NB4 (cell line): ENCODE results near the gene SLC39A6.
"Not testable (repeated sequence)": the region's sequence is repeated elsewhere in the genome, so short reads cannot be mapped to it uniquely, and the experiment has no call there.

Source experiments
- DNase-seq: peaks from one replicate; pipeline ENCODE4 v3.0.0; 2010; ENCODE audit warnings: low read depth
- H3K4me3 ChIP-seq: one replicate; pipeline ENCODE4 v1.5.1; 2011; ENCODE audit warnings: mild to moderate bottlenecking, low read depth, low read length, moderate library complexity
- MYC ChIP-seq: IDR thresholded peaks from 2 replicates; pipeline ENCODE4 v1.6.1; 2011; ENCODE audit warnings: low read depth, low read length
- POLR2A ChIP-seq: IDR thresholded peaks from 2 replicates; pipeline ENCODE4 v1.6.1; 2011; ENCODE audit warnings: mild to moderate bottlenecking; ENCODE audit not compliant: insufficient read length; ENCODE audit errors: extremely low read depth
- TF ChIP-seq, protein P1 (sequence below): IDR thresholded peaks from 2 replicates; pipeline ENCODE4 v1.6.1; 2011; ENCODE audit warnings: low read depth, low read length
- TF ChIP-seq, protein P2 (sequence below): IDR thresholded peaks from one replicate; pipeline ENCODE4 v1.5.1; 2012; ENCODE audit warnings: low read depth, low read length

Gene SLC39A6

DNA sequence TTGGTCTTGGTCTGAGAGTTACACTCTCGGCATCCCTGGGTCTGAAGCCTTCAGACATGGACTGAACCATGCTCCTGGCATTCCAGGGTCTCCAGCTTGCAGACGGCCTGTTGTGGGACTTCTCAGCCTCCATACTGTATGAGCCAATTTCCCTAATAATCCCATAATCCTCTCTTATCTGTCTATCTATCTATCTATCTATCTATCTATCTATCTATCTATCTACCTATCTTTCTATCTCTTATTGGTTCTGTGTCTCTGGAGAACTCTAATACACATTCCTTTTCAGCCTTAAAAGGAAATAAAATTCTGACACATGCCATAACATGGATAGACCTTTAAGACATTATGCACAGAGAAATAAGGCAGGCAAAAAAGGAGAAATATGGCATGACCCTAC lies 24.4 kb downstream of the SLC39A6 start:
- TF ChIP-seq MYC (no peak), POLR2A (no peak)
- TF ChIP-seq, protein P1, sequence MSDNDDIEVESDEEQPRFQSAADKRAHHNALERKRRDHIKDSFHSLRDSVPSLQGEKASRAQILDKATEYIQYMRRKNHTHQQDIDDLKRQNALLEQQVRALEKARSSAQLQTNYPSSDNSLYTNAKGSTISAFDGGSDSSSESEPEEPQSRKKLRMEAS, result no peak
- TF ChIP-seq, protein P2, sequence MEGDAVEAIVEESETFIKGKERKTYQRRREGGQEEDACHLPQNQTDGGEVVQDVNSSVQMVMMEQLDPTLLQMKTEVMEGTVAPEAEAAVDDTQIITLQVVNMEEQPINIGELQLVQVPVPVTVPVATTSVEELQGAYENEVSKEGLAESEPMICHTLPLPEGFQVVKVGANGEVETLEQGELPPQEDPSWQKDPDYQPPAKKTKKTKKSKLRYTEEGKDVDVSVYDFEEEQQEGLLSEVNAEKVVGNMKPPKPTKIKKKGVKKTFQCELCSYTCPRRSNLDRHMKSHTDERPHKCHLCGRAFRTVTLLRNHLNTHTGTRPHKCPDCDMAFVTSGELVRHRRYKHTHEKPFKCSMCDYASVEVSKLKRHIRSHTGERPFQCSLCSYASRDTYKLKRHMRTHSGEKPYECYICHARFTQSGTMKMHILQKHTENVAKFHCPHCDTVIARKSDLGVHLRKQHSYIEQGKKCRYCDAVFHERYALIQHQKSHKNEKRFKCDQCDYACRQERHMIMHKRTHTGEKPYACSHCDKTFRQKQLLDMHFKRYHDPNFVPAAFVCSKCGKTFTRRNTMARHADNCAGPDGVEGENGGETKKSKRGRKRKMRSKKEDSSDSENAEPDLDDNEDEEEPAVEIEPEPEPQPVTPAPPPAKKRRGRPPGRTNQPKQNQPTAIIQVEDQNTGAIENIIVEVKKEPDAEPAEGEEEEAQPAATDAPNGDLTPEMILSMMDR, result no peak
- H3K4me3 ChIP-seq, result no peak overlapping the region
- DNase-seq, result no peak

DNA sequence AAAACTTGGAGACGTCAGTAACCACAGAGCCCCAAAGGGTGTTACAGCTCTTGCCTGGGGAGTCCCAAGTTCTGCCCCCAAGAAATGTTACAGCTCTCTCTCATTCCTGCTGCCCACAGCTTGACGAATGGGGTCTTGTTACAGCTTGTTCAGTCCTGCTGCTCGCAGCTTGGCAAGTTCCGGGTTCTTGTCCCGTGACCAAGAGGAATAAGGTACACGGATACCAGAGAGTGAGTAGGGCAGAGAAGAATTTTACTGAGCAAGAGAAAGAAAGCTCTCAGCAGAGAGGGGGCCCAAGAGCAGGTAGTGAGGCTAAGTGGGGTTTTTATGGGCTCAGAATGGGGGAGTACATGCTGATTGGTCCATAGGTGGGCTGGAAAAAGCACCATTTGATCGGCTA lies 27.2 kb downstream of the SLC39A6 start:
- TF ChIP-seq POLR2A, result no peak
- TF ChIP-seq, protein P2, result no peak
- TF ChIP-seq, protein P1, result no peak
- TF ChIP-seq MYC, result no peak
- H3K4me3 ChIP-seq, result no peak overlapping the region
- DNase-seq, result no peak

DNA sequence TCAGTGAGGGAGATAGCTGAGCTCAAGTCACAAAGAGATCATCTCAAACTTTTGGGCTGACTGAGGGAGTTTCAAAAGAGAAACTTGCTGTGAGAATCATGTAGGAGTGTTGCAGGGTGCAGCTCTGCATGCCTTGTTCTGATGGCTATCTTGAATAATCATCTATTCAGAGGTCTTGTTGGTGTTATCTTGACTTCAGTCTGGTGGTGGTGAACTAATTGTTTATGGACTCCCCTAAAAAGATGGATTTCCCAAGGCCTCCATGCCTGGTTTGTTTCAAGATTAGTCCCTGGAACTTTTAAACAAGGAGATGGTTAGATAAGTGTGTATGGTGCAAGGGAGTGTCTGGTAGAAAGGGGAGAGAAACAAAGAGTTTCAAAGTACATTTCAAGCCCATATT lies 29.8 kb downstream of the SLC39A6 start:
- TF ChIP-seq, protein P2, result no peak
- no peak for TF ChIP-seq MYC
- TF ChIP-seq, protein P1, result no peak
- no peak for TF ChIP-seq POLR2A
- H3K4me3 ChIP-seq, result no peak overlapping the region
- no peak for DNase-seq

DNA sequence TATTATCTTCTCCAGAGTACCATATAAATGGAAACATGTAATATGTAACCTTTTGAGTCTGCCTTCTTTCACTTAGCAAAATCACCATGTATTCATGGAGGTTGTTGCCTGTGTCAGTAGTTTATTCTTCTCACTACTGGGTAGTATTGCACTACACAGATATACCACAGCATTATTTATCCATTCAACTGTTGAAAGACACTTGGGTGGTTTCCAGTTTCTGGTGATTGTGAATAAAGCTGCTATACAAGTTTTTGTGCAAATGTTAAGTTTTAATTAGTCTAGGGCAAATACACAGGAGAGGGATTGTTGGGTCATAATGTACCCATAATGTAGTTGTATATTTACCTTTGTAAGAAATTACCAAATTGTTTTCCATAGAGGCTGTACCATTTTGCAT lies 32.2 kb downstream of the SLC39A6 start:
- no peak for DNase-seq
- TF ChIP-seq, protein P2, result no peak
- TF ChIP-seq MYC (no peak), POLR2A (no peak)
- TF ChIP-seq, protein P1, result no peak
- H3K4me3 ChIP-seq, result no peak overlapping the region

DNA sequence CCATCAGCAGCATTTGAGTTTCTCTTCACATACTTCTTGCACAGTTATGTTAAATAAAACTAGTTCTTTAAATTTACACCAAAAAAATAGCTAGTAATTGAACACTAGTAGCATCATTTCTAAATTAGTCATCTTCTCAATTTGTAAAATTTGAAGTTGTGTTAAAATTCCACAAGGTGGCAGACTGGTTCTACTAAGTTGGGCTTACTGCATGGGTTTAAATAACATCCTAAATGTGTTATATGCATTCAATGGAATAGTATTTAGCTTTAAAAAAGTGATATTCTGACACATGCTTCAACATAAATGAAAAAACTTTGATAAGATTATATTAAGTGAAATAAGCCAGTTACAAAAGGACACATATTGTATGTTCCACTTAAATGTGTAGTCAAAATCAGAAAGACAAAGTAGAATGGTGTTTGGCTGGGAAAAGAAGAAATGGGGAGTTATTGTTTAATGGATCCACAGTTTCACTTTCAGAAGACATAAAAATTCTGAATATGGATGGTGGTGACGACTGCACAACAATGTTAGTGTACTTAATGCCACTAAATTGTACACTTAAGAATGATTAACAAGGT lies 33.1 kb downstream of the SLC39A6 start:
- TF ChIP-seq POLR2A (no peak), MYC (no peak)
- TF ChIP-seq, protein P2, result peak; percentile 20
- DNase-seq, result peak; percentile 69
- no peak overlapping the region for H3K4me3 ChIP-seq

DNA sequence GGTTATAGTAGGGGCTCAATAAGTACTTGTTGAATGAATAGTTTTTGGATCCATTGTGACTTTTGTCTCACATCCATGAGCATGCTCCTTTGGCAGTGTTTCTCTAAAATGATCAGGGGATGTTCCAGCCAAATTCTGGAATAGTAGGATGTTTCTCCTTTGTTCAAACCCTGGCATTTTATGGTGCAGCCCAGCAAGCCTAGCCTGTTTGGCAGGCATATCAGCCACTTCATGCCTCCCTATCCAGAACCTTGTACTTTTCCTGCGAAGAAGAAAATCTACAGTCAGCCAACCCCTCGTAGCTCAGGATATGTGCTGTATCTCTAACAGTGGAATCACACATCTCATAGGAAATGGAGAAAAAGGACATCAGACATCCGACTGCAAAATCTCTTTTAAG lies 34.7 kb downstream of the SLC39A6 start:
- no peak overlapping the region for H3K4me3 ChIP-seq
- TF ChIP-seq, protein P1, result no peak
- TF ChIP-seq POLR2A (no peak), MYC (no peak)
- TF ChIP-seq, protein P2, result no peak
- no peak for DNase-seq

DNA sequence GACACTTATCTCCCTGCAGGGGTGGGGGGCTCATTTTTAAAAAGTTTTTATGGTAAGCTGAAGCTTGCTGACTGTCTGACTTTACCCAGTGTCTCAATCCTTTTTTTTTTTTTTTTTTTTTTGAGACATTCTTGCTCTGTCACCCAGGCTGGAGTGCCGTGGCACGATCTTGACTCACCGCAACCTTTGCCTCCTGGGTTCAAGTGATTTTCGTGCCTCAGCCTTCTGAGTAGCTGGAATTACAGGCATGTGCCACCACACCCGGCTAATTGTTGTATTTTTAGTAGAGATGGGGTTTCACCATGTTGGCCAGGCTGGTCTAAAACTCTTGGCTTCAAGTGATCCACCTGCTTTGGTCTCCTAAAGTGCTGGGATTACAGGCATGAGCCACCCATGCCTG lies 37.0 kb downstream of the SLC39A6 start:
- not testable (repeated sequence) for H3K4me3 ChIP-seq, DNase-seq
